GM20000 (cell line): ENCODE data around the gene ARID4A.
"Not testable (repeated sequence)": the region's sequence is repeated elsewhere in the genome, so short reads cannot be mapped to it uniquely, and the experiment has no call there.

Experiments
- DNase-seq: peaks from one replicate; pipeline ENCODE4 v3.0.0; 2012; ENCODE audit warnings: low spot score
- TF ChIP-seq, protein P1 (sequence below): IDR thresholded peaks from 2 replicates; pipeline ENCODE4 v1.5.1; 2012; ENCODE audit warnings: mild to moderate bottlenecking, control low read depth; ENCODE audit errors: extremely low read depth, missing control alignments

ARID4A gene, protein sequence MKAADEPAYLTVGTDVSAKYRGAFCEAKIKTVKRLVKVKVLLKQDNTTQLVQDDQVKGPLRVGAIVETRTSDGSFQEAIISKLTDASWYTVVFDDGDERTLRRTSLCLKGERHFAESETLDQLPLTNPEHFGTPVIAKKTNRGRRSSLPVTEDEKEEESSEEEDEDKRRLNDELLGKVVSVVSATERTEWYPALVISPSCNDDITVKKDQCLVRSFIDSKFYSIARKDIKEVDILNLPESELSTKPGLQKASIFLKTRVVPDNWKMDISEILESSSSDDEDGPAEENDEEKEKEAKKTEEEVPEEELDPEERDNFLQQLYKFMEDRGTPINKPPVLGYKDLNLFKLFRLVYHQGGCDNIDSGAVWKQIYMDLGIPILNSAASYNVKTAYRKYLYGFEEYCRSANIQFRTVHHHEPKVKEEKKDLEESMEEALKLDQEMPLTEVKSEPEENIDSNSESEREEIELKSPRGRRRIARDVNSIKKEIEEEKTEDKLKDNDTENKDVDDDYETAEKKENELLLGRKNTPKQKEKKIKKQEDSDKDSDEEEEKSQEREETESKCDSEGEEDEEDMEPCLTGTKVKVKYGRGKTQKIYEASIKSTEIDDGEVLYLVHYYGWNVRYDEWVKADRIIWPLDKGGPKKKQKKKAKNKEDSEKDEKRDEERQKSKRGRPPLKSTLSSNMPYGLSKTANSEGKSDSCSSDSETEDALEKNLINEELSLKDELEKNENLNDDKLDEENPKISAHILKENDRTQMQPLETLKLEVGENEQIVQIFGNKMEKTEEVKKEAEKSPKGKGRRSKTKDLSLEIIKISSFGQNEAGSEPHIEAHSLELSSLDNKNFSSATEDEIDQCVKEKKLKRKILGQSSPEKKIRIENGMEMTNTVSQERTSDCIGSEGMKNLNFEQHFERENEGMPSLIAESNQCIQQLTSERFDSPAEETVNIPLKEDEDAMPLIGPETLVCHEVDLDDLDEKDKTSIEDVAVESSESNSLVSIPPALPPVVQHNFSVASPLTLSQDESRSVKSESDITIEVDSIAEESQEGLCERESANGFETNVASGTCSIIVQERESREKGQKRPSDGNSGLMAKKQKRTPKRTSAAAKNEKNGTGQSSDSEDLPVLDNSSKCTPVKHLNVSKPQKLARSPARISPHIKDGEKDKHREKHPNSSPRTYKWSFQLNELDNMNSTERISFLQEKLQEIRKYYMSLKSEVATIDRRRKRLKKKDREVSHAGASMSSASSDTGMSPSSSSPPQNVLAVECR

DNA sequence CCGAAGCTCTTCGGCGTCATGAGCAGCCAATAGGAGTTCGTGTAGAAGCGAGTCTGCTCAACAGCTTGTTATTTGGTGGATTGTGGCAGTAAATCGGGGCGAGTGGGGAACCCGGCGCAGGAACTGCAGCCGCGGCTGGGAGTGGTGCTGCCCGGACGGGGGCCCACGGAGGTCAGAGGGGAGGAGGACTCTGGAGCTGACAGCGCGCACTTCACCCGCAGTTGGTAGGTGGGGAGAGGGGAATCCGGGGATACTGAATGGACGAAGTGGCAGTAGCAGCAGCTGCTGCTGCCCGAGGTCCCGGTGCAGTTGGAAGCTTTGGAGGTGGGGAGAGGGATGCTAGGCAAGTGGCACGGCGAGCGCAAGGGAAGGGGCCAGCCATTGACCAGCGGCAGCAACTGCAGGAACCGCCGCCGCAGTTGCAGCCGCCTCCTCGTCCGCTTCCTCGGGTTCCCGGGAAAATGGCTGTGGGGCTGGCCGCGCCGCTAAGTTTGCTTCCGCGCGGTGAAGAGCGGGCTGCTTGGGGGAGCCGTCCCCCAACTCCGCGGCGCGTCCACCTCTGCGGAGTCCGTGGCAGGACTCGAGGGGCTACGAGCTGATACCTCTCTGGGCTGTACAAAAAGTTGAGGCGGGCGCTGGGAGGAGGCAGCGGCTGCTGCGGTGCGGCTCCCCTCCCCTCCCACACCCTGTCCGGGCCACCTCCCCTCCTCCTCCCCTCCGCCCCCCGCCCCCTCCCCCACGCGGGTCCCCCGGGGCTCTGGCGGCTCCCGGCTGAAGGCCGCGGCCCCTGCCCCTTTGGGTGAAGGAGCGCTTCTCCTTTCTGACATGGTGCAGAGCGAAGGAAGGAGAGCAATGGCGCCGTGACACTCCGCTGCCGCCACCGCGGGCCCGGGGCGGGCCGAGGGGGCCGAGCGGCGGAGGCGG, at the start of gene ARID4A:
Gene ARID4A, plus strand, starts transcription at position 79 of the 924 bp plus-strand sequence. CDS start 1,300 bp downstream, outside the sequence.
- peak; percentile 73 for DNase-seq

DNA sequence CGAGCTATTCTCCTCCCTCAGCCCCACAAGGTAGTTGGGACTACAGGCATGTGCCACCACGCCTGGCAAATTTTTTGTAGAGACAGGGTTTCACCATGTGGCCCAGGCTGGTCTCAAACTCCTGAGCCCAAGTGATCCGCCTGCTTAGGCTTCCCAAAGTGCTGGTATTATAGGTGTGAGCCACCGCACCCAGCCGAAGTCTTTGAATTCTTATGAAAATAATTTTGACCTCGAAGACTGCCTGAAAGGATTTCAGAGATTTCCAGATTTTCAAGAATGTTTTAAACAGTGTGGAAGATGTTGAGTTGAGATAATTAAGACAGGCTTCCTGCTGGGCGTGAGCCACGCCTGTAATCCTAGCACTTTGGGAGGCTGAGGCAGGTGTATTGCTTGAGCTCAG, 48.7 kb upstream of the ARID4A start:
- no peak for DNase-seq
- TF ChIP-seq, protein P1, sequence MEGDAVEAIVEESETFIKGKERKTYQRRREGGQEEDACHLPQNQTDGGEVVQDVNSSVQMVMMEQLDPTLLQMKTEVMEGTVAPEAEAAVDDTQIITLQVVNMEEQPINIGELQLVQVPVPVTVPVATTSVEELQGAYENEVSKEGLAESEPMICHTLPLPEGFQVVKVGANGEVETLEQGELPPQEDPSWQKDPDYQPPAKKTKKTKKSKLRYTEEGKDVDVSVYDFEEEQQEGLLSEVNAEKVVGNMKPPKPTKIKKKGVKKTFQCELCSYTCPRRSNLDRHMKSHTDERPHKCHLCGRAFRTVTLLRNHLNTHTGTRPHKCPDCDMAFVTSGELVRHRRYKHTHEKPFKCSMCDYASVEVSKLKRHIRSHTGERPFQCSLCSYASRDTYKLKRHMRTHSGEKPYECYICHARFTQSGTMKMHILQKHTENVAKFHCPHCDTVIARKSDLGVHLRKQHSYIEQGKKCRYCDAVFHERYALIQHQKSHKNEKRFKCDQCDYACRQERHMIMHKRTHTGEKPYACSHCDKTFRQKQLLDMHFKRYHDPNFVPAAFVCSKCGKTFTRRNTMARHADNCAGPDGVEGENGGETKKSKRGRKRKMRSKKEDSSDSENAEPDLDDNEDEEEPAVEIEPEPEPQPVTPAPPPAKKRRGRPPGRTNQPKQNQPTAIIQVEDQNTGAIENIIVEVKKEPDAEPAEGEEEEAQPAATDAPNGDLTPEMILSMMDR, result no peak

More for the DNA sequence above, at the start of gene ARID4A:
- TF ChIP-seq, protein P1, result no peak

DNA sequence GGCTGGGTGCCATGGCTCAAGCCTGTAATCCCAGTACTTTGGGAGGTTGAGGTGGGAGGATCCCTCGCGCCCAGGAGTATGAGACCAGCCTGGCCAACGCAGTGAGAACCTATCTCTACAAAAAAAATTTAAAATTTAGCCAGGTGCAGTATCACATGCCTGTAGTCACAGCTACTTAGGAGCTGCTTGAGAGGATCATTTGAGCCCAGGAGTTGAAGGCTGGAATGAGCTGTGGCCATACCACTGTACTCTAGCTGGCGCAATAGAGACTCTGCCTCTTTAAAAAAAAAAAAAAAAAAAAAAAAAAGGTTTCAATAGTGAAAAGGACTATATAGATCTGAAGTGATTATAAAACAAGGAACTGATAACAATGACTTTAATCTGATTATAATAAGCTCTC, 40.2 kb upstream of the ARID4A start:
- TF ChIP-seq, protein P1, result no peak

DNA sequence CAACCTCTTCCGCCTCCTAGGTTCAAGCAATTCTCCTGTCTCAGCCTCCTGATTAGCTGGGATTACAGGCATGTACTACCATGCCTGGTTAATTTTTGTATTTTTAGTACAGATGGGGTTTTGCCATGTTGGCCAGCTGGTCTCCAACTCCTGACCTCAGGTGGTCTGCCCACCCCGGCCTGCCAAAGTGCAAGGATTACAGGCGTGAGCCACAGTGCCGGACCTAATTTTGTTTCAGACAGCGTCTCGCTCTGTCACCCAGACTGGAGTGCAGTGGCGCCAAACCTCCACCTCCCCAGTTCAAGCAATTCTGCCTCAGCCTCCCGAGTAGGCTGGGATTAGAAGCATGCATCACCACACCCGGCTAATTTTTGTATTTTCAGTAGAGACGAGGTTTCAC, 36.4 kb upstream of the ARID4A start:
- DNase-seq, result not testable (repeated sequence)

More for the DNA sequence above, 40.2 kb upstream of the ARID4A start:
- no peak for DNase-seq

DNA sequence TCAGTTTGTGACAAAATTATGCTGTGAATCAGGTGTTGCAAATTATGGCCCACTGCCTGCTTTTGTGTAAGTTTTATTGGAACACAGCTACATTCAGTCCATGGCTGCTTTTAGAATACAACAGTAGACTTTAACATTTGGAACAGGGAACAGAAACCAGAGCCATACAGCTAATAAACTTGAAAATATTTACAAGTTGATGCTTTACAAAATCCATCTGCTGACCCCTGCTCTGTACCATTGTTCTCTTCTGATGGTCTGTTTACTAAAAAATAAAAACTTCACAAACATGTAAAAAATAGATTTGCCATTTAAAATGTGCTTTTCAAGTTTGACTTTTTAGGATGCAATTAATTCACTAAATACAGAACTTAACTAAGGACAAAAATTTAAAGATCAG, 33.0 kb upstream of the ARID4A start:
- TF ChIP-seq, protein P1, result no peak
- no peak for DNase-seq

DNA sequence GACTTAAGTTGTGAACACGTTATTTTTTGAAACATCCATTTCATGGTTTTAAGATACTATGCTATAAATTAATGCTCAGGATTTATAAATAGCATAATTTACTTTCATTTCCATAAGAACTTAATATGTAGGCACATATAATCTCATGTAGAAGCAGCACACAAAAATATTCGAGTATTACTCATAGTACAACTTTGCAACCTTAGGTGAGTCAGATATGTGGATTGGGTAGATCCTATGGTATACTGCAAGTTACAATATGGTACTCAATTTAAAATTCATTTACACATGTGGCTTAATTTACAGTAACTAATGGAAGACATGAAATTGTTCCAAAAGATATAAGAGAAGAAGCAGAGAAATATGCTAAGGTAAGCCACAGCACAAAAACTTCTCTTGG, 27.7 kb upstream of the ARID4A start:
- DNase-seq, result no peak
- TF ChIP-seq, protein P1, result no peak
